ENCODE data around the gene KCNJ16.

KCNJ16 gene

DNA sequence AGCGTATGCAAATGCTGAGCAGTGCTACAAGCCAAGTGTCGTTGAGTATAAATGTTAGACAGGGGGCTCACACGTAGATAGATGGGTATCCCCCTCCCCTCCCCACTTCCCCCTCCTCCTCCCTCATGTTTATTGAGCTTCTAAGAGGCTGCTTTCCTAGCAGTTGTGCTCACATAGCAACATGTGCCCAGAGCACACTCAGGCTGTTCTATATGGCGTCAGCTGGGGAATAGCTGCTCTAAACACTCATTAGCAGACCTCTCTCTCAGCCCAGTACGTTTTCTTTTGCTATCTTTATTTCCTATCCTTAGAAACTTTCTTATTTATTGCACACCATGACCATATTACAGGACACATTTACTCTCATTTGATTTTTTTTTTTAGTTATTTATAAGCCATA, 96.1 kb downstream of the KCNJ16 start:
- H3K4me2 ChIP-seq (ENCODE audit: low read length): no peak overlapping the region
- H3K4me1 ChIP-seq (ENCODE audit: low read length): peaks cover 14% of the 10 kb centered on the region
- H3K27me3 ChIP-seq (ENCODE audit: low read depth, low read length): no peaks in the 10 kb centered on the region
- no peak overlapping the region for H2AFZ ChIP-seq (ENCODE audit: low read depth, low read length)
- no peaks in the 10 kb centered on the region for H3K79me2 ChIP-seq (ENCODE audit: low read length)
- TF ChIP-seq EZH2phosphoT487 (IDR thresholded peaks at IDR 0.05; ENCODE audit: low read depth): no peak
- TF ChIP-seq, protein P1, sequence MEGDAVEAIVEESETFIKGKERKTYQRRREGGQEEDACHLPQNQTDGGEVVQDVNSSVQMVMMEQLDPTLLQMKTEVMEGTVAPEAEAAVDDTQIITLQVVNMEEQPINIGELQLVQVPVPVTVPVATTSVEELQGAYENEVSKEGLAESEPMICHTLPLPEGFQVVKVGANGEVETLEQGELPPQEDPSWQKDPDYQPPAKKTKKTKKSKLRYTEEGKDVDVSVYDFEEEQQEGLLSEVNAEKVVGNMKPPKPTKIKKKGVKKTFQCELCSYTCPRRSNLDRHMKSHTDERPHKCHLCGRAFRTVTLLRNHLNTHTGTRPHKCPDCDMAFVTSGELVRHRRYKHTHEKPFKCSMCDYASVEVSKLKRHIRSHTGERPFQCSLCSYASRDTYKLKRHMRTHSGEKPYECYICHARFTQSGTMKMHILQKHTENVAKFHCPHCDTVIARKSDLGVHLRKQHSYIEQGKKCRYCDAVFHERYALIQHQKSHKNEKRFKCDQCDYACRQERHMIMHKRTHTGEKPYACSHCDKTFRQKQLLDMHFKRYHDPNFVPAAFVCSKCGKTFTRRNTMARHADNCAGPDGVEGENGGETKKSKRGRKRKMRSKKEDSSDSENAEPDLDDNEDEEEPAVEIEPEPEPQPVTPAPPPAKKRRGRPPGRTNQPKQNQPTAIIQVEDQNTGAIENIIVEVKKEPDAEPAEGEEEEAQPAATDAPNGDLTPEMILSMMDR (IDR thresholded peaks at IDR 0.05; ENCODE audit: low read depth, low read length): no peak
- H3K36me3 ChIP-seq (replicated peaks; ENCODE audit: low read depth, low read length): no peaks in the 10 kb centered on the region
- H3K9ac ChIP-seq (ENCODE audit: low read length): no peak overlapping the region
- H3K4me3 ChIP-seq (ENCODE audit: low read length): no peak overlapping the region
- no peaks in the 10 kb centered on the region for H4K20me1 ChIP-seq (ENCODE audit: insufficient read depth, low read length)
- no peaks in the 10 kb centered on the region for H3K9me3 ChIP-seq (ENCODE audit: insufficient read depth, low read length)
- no peak overlapping the region for H3K27ac ChIP-seq (ENCODE audit: low read length)

DNA sequence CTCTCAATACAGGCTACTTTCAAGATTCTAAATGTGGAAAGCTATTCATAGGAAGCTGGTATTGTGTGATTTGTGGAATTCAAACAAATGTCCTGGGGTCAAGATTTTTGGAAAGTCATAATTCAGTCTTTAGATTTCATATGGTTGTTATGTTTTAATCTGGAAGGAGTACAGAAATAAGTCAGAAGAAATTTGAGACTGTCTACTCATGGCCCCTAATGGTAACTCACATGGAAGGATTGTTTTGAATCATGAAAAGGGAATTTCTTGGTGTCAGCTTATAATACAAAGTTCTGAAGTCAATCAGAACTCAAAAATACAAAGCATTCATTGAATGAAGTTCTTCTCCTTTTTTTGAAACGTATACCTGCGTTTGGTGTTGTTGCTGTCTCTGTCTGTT, 97.4 kb downstream of the KCNJ16 start:
- Histone ChIP-seq H3K27ac (ENCODE audit: low read length) (no peak overlapping the region), H3K4me3 (ENCODE audit: low read length) (no peak overlapping the region), H2AFZ (ENCODE audit: low read depth, low read length) (no peak overlapping the region), H3K4me1 (ENCODE audit: low read length) (peaks cover 14% of the 10 kb centered on the region), H3K36me3 (replicated peaks; ENCODE audit: low read depth, low read length) (no peaks in the 10 kb centered on the region), H3K27me3 (ENCODE audit: low read depth, low read length) (no peaks in the 10 kb centered on the region), H4K20me1 (ENCODE audit: insufficient read depth, low read length) (no peaks in the 10 kb centered on the region), H3K4me2 (ENCODE audit: low read length) (no peak overlapping the region), H3K9me3 (ENCODE audit: insufficient read depth, low read length) (no peaks in the 10 kb centered on the region), H3K79me2 (ENCODE audit: low read length) (no peaks in the 10 kb centered on the region), H3K9ac (ENCODE audit: low read length) (no peak overlapping the region)
- TF ChIP-seq, protein P1 (IDR thresholded peaks at IDR 0.05; ENCODE audit: low read depth, low read length): no peak
- no peak for TF ChIP-seq EZH2phosphoT487 (IDR thresholded peaks at IDR 0.05; ENCODE audit: low read depth)

DNA sequence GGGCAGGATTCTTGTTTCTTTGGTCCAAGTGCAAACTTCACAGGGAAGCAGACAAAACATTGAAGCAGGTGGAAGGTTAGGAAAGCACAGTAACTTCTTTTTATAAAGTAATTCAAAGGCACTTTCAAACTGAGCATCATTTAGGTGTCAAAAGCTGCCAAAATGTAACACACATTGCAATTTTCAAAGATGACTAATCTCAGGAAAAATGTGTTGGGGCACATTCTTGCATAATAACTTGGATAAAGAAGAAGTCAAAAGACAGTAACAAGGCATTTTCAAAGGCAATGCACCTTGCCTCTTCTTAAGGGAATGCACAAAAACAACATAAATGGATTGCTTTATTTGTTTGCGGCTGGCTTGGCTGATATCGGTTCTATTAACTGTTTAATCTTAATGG, 97.9 kb downstream of the KCNJ16 start:
- peaks cover 14% of the 10 kb centered on the region for H3K4me1 ChIP-seq (ENCODE audit: low read length)
- no peak overlapping the region for H3K27ac ChIP-seq (ENCODE audit: low read length)
- H3K79me2 ChIP-seq (ENCODE audit: low read length): no peaks in the 10 kb centered on the region
- H3K9ac ChIP-seq (ENCODE audit: low read length): no peak overlapping the region
- TF ChIP-seq EZH2phosphoT487 (IDR thresholded peaks at IDR 0.05; ENCODE audit: low read depth): no peak
- TF ChIP-seq, protein P1 (IDR thresholded peaks at IDR 0.05; ENCODE audit: low read depth, low read length): no peak
- no peaks in the 10 kb centered on the region for H3K36me3 ChIP-seq (replicated peaks; ENCODE audit: low read depth, low read length)
- H3K4me2 ChIP-seq (ENCODE audit: low read length): no peak overlapping the region
- no peaks in the 10 kb centered on the region for H3K27me3 ChIP-seq (ENCODE audit: low read depth, low read length)
- H3K9me3 ChIP-seq (ENCODE audit: insufficient read depth, low read length): no peaks in the 10 kb centered on the region
- no peaks in the 10 kb centered on the region for H4K20me1 ChIP-seq (ENCODE audit: insufficient read depth, low read length)
- H3K4me3 ChIP-seq (ENCODE audit: low read length): no peak overlapping the region
- H2AFZ ChIP-seq (ENCODE audit: low read depth, low read length): no peak overlapping the region

DNA sequence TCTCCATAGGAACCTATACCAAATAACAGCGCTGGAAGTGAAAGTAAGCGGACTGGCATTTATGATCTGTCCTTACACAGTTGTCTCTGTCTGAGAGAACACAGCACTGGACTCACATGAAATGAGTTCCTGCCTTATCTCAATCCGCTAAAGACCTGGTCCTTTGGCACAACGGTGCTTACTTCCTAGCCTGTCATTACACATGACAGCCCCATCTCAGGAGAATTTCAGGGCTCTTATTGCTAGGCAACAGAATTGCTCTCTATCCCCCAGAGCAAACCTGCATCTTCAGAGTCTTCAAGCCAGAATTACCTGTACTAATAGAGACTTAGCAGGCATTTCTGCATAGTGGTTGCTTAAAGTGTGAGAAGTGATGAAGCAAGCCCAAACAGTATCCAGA, 98.7 kb downstream of the KCNJ16 start:
- Histone ChIP-seq H3K27me3 (ENCODE audit: low read depth, low read length) (no peaks in the 10 kb centered on the region), H2AFZ (ENCODE audit: low read depth, low read length) (no peak overlapping the region), H3K9me3 (ENCODE audit: insufficient read depth, low read length) (no peaks in the 10 kb centered on the region), H3K9ac (ENCODE audit: low read length) (no peak overlapping the region), H3K4me2 (ENCODE audit: low read length) (no peak overlapping the region), H4K20me1 (ENCODE audit: insufficient read depth, low read length) (no peaks in the 10 kb centered on the region), H3K36me3 (replicated peaks; ENCODE audit: low read depth, low read length) (no peaks in the 10 kb centered on the region), H3K79me2 (ENCODE audit: low read length) (no peaks in the 10 kb centered on the region), H3K4me3 (ENCODE audit: low read length) (no peak overlapping the region), H3K27ac (ENCODE audit: low read length) (no peak overlapping the region), H3K4me1 (ENCODE audit: low read length) (peaks cover 14% of the 10 kb centered on the region)
- TF ChIP-seq, protein P1 (IDR thresholded peaks at IDR 0.05; ENCODE audit: low read depth, low read length): no peak
- TF ChIP-seq EZH2phosphoT487 (IDR thresholded peaks at IDR 0.05; ENCODE audit: low read depth): no peak

Data from OCI-LY3 (cell line).